BE2C (cell line): ENCODE results near the gene GNB1.

Experiments
- DNase-seq: peaks from one replicate; pipeline ENCODE4 v3.0.0-alpha.2; 2020
- H3K27me3 ChIP-seq: fragments of 250-450 bp; sonication (Bioruptor Pico); 2 replicates; pipeline ENCODE4 v1.5.1; 2020; ENCODE audit warnings: mild to moderate bottlenecking
- H3K36me3 ChIP-seq: fragments of 250-450 bp; sonication (Bioruptor Pico); 2 replicates; pipeline ENCODE4 v1.5.1; 2020; ENCODE audit warnings: mild to moderate bottlenecking
- H3K4me1 ChIP-seq: fragments of 250-450 bp; sonication (Bioruptor Pico); 2 replicates; pipeline ENCODE4 v1.5.1; 2020
- H3K4me3 ChIP-seq: 2 replicates; pipeline ENCODE4 v1.5.1; 2011; ENCODE audit warnings: low read depth, low read length
- H3K9me3 ChIP-seq: fragments of 250-450 bp; sonication (Bioruptor Pico); 2 replicates; pipeline ENCODE4 v1.5.1; 2020
- TF ChIP-seq, protein P1 (sequence below): IDR thresholded peaks from 2 replicates; pipeline ENCODE4 v1.5.1; 2012; ENCODE audit warnings: mild to moderate bottlenecking, low read depth, low read length

Gene GNB1

DNA sequence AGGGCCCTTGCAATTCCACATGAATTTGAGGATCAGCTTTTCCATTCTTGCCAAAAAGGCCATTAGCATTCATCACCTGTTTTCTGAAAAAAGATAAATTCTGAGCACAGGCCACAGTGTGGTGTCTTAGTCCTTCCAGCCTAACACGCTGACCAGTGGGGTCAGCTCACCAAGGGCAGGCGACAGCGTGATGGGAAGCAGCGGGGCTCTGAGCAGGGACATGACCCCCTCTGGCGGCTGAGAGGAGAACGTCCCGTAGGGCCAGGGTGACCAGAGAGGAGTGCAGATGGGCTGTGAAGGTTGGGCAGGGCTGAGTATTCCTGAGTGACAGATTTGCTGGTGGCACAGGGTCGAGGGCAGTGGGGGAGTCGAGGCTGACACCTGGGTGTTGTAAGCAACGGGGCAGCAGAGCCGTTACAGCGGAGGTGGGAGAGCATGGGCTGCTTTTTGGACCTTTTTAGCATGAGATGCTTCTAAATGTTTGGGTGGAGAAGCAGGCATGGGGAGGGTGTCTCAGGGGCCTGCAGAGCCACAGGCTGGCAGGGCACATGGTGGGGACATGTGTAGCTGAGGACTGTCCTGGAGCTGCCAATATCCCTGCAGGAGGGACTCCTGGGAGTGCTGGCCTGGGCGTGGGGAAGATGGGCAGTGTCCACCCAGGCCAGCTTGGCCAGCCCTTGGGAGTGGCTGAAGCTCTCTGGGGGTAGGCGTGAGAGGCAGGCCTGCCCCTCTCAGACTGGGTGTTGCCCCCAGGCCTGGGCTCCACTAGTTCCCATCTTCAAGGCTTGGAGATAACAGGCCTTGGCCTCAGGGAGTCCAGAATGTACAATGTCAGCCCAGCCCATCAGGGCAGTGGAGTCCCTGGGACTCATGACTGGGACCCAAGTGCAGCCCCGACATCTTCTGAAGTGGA is 15.6 kb upstream of the GNB1 start:
- H3K9me3 ChIP-seq, result no peaks in the 10 kb centered on the region
- H3K4me3 ChIP-seq, result no peak overlapping the region
- peak; percentile 89 for DNase-seq
- peaks cover 15% of the 10 kb centered on the region for H3K4me1 ChIP-seq
- H3K27me3 ChIP-seq, result no peaks in the 10 kb centered on the region
- TF ChIP-seq, protein P1, sequence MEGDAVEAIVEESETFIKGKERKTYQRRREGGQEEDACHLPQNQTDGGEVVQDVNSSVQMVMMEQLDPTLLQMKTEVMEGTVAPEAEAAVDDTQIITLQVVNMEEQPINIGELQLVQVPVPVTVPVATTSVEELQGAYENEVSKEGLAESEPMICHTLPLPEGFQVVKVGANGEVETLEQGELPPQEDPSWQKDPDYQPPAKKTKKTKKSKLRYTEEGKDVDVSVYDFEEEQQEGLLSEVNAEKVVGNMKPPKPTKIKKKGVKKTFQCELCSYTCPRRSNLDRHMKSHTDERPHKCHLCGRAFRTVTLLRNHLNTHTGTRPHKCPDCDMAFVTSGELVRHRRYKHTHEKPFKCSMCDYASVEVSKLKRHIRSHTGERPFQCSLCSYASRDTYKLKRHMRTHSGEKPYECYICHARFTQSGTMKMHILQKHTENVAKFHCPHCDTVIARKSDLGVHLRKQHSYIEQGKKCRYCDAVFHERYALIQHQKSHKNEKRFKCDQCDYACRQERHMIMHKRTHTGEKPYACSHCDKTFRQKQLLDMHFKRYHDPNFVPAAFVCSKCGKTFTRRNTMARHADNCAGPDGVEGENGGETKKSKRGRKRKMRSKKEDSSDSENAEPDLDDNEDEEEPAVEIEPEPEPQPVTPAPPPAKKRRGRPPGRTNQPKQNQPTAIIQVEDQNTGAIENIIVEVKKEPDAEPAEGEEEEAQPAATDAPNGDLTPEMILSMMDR, result peak; percentile 95
- H3K36me3 ChIP-seq, result no peaks in the 10 kb centered on the region

DNA sequence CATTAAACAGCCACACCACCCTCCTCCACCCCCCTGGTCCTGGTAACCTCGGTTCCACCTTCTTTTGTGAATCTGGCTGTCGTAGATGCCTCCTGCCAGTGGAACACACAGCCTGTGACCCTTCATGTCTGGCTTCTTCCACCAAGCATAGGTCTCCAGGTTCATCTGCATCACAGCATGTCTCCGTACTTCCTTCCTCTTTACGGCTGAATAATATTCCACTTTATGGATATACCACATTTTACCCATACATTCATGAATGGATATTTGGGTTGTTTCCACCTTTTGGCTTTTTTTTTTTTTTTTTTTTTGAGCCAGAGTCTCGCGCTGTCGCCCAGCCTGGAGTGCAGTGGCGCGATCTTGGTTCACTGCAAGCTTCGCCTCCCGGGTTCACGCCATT is 12.3 kb upstream of the GNB1 start:
- Histone ChIP-seq H3K36me3 (no peaks in the 10 kb centered on the region), H3K9me3 (no peaks in the 10 kb centered on the region), H3K4me3 (no peak overlapping the region), H3K27me3 (no peaks in the 10 kb centered on the region), H3K4me1 (peaks cover 15% of the 10 kb centered on the region)
- no peak for DNase-seq
- TF ChIP-seq, protein P1, result no peak

DNA sequence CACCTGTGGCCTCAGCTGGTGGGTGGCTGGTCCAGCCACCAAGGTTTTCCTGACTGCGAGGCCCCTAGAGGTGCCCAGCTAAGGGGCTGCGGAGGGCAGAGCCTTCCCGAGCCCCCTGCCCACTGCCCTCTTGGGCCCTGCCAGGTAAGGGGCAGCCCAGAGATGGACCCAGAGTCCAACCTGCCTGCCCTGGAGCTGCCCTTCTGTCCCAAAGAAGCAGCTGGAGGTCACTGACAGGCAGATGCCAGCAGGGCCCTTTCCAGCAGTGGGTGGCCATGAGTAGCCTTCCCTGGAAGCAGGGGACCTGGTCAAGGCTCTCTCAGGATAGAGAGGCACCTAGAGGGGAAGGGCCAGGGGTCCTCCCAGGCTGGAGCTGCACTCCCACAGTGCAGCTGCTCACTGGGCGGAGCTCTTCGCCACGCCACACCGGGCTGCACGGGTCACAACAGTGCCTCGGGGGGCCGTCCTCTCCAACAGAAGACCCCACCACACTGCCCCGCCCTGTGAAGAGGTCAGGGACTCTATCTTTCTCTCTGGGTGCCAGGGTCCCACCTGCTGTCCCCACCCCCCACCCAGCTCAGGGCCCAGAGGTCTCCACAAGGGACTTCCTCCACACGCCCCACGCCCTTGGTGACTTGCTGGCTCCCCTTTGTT is 10.9 kb upstream of the GNB1 start:
- Histone ChIP-seq H3K9me3 (no peaks in the 10 kb centered on the region), H3K4me3 (no peak overlapping the region), H3K27me3 (no peaks in the 10 kb centered on the region), H3K4me1 (peaks cover 8% of the 10 kb centered on the region), H3K36me3 (no peaks in the 10 kb centered on the region)
- DNase-seq, result no peak
- TF ChIP-seq, protein P1, result no peak

DNA sequence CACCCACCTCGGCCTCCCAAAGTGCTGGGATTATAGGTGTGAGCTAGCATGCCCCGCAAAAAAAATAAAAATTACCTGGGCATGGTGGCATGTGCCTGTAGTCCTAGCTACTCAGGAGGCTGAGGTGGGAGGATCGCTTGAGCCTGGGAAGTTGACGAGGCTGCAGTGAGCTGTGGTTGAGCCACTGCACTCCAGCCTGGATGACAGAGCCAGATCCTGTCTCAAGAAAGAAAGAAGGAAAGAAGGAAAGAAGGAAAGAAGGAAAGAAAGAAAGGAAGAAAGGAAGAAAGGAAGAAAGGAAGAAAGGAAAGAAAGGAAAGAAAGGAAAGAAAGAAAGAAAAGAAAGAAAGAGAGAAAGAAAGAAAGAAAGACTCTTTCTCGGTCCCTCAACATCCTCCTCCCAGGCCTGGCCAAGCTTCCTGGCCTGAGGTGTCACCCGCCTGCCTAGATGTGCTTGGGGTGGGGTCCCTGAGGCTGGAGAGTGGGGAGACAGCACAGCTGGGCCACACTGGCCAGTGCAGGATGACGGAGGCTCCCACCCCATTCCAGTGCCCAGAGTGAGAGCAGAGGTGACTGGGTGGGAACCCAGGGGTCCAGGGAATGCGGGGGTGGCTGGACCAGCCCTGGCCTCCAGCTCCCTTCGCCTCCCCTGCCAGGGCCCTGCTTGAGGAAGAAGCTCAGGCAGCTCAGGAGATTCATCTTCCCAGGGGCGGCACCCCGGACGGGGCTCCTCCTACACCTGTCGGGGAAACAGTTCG is 10.2 kb upstream of the GNB1 start:
- TF ChIP-seq, protein P1, result no peak
- Histone ChIP-seq H3K9me3 (no peaks in the 10 kb centered on the region), H3K27me3 (no peaks in the 10 kb centered on the region), H3K36me3 (no peaks in the 10 kb centered on the region), H3K4me1 (peaks cover under 1% of the 10 kb centered on the region), H3K4me3 (no peak overlapping the region)
- DNase-seq, result no peak

DNA sequence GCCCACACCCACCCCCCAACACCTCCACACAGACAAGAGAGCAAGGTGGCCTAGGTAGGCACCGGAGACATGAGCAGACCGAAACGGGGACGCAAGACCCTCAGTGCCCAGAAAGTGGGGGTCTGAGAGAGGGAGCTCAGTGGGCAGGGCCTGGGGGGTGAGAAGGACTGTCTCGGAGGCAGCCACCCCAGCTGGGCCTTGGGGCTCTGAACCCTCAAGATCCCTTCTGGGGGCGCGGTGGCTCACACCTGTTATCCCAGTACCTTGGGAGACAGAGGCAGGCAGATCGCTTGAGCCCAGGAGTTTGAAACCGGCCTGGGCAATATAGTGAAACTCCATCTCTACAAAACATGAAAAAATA is 9.1 kb upstream of the GNB1 start:
- Histone ChIP-seq H3K4me1 (no peaks in the 10 kb centered on the region; the same call in 1 of the 2 replicates), H3K36me3 (no peaks in the 10 kb centered on the region), H3K4me3 (no peak overlapping the region), H3K9me3 (no peaks in the 10 kb centered on the region), H3K27me3 (no peaks in the 10 kb centered on the region)
- no peak for DNase-seq
- TF ChIP-seq, protein P1, result no peak
